GM18868 (cell line): Measurements from ENCODE around the gene MIPOL1.
"Not testable (repeated sequence)": the region's sequence is repeated elsewhere in the genome, so short reads cannot be mapped to it uniquely, and the experiment has no call there.

ENCODE experiments used
- ATAC-seq: cut with Tn5 transposase; IDR thresholded peaks from one replicate; pipeline ENCODE4 v1.9.1; 2021; ENCODE audit warnings: mild to moderate bottlenecking, moderate library complexity; ENCODE audit not compliant: unreplicated experiment

The MIPOL1 gene

DNA sequence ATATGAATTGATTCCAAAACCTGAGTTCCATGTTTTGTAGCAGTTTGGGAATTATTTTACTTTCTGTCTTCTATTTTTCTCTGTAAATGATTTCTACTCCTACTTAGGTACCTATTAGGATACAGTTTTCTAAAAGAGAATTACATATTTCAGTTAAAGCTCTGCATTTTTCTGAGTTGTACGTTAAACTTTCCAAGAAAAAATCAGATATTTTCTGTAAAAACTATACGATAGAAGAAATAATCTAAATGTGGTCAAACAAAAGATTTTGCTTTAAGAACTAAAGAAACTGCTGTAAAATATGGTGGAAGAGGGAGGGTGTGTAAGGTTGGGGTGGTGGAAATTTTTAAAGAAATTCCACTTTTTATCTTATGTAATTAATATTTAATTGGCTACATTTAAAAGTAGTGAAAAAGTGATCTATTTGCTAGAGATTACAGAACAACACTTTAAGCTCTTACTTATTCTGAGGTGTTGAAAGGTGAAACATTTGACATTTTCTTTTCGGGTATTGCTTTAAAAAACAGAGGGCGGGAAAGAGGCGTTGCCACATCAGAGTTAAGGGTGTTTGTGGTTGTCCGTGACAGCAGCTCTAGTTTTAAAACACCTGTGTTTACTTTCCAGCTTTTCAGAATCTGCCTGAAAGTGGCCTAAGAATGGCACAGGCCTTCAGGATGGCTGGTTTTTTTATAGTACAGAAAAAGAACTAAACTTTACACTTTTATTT is 187.3 kb downstream of the MIPOL1 start:
- ATAC-seq = no peak

GRCh38 chr14:37397157-37397940 is 199.6 kb downstream of the MIPOL1 start:
- not testable (repeated sequence) for ATAC-seq

GRCh38 chr14:37397941-37398215 is 200.1 kb downstream of the MIPOL1 start:
- no peak for ATAC-seq

DNA sequence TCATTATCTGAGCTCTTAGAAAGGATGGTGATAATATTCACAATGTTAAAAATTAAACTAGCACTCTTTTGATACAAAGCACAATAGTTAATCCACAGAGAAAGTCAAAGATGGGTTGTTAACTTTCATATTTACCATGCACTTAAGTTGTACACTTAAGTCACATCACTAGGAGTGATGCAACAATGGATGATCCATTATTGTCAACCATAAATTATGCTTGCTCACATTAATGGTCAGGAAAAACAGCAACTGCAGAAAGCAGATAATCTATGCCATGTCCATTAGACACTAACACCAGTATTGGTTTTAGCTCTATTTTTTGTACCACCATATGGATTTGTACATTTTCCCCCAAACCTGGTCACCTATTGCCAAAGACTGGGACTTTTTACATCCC is 201.8 kb downstream of the MIPOL1 start:
- ATAC-seq = no peak

DNA sequence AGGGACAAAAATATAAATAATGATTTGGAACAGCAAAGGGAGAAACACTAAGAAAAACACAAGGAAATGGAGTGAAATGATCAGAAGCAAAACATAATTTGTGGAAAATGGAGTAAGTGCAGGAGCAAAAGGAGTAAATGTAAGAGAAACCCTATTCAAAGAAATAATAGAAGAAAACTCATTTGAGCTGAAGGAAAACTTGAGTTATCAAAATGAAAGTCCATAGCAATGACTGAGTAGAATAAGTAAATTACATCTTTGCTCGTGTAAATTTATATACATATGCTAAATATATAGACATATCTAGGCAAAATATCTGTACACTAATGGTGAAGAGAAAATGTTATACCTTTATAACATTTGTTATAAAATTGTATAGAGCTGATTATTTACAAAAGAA is 203.4 kb downstream of the MIPOL1 start:
- no peak for ATAC-seq

DNA sequence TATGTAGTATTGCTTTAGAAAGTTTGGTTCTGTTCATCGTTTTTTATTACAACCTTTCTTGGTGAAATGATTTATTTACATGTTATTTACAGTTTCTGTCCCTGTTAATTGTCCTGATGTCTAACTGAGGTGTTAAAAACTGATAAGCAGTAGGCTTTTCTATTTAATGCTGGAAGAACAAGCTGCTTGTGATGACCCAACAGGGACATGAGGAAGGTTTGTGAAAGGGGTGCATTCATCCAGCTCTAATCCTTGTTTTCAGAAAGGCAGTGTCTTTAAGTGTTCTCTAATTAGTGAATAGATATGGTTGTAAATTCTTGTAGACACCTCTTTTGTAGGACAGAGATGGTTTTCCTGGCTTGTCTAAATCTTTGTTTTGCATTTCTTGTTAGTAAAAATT is 205.9 kb downstream of the MIPOL1 start:
- ATAC-seq = no peak

- no peak for ATAC-seq
Measured at GRCh38 chr14:37406095-37406494, 208.4 kb downstream of the MIPOL1 start.

DNA sequence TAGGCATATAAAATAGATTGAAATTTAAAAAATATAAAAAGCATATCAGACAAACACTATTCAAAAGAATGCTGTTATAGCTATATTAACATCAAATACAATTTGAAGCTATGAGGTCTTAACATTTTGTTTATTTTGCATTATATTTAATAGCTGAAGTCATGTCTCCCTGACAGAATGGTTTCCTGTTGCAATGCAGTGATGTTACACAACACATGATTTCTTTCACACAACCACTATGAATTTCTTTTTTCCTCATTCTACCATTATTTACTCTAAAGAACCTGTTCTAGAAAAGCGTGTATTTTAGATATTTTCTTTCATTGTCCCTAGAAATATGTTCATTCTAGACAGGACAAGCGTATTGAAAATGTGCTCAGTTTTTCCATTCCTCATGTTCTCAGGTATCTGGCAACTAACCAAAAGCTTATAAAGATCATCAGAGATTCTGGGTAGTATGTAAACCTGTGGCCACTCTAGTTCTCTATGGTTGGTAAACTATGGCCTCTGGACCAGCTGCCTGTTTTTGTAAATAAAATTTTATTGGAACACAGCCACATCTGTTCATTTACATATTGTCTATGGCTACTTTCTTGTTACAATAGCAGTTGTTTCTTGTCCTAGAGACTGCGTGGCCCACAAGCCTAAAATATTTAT is 213.5 kb downstream of the MIPOL1 start:
- no peak for ATAC-seq

DNA sequence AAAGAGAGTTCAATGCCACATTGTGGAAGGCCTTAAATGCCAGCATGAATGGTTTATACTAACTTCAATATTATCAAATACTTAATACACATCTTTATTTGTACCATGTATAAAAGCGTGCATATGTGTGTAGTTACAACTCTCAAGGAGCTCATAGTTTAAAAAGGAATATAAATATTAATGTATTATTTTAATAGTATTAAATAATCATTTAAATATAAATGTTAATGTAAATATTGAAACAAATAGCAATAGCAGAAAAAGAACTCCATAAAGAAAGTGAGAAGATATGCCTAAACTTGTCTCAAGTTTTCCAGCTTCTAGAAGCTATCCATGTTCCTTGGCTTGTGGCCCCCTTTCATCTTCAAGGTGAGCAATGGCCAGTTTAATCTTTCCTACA is 215.3 kb downstream of the MIPOL1 start:
- ATAC-seq = no peak

GRCh38 chr14:37413504-37414003 is 215.8 kb downstream of the MIPOL1 start:
- ATAC-seq = no peak

DNA sequence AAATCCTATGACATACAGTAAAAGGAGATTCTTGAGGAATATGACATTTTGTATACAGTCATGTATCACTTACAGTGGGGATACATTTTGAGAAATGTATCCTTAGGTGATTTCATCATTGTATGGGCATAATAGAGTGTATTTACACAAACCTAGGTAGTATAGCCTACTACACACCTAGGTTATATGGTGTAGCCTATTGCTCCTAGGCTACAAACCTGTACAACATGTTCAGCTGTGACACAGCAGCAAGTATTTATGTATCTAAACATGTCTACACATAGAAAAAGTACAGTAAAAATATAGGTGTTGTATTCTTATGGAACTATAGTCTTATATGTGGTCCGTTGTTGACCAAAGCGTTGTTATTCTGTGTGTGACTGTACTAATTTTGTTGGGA is 218.5 kb downstream of the MIPOL1 start:
- ATAC-seq = no peak

- ATAC-seq = no peak
Measured at GRCh38 chr14:37417151-37417550, 219.4 kb downstream of the MIPOL1 start.

GRCh38 chr14:37417833-37418232 is 220.1 kb downstream of the MIPOL1 start:
- ATAC-seq = no peak

GRCh38 chr14:37420622-37421021 is 222.9 kb downstream of the MIPOL1 start:
- no peak for ATAC-seq

DNA sequence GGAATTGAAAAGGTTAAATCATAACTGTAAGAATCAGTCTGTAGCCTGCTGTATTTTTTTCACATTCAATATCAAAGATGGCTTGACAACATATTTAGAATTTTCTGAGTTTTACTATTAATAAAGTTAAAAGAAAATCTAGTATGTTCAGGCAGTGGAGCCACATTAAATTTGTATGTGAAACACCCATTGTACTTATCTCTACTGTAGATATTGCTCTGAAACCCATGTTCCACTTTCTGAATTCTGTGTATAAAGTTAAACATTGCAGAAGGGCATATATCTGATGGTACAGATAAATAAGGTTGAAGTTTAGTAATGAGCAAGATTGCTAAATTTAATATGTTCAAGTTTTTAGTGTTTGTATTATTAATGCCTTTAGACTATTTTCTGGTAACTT is 224.6 kb downstream of the MIPOL1 start:
- no peak for ATAC-seq

- ATAC-seq = no peak
Measured at GRCh38 chr14:37422748-37423147, 225.0 kb downstream of the MIPOL1 start.

- ATAC-seq = no peak
Measured at GRCh38 chr14:37428954-37429353, 231.2 kb downstream of the MIPOL1 start.

GRCh38 chr14:37429618-37430017 is 231.9 kb downstream of the MIPOL1 start:
- ATAC-seq = no peak

- ATAC-seq = no peak
Measured at GRCh38 chr14:37434867-37435266, 237.1 kb downstream of the MIPOL1 start.

DNA sequence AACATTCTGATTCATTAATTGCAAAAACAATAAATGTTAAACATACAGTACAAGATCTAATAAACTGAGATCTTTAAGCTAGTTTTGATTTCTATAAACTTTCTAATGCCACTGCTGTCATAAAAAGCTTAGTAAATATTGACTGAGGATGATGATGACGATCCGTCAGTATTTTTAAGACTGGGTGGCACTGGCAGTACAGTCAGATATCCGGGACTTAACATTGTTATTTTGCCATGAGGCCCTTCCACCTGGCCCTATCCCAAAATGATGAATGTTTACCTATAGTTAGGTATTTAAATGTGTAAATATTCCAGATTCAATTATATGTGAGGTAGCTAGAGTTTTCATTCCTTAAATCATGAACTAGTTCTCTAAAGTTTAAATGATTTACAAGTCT is 238.8 kb downstream of the MIPOL1 start:
- no peak for ATAC-seq

- no peak for ATAC-seq
Measured at GRCh38 chr14:37437490-37437889, 239.8 kb downstream of the MIPOL1 start.

DNA sequence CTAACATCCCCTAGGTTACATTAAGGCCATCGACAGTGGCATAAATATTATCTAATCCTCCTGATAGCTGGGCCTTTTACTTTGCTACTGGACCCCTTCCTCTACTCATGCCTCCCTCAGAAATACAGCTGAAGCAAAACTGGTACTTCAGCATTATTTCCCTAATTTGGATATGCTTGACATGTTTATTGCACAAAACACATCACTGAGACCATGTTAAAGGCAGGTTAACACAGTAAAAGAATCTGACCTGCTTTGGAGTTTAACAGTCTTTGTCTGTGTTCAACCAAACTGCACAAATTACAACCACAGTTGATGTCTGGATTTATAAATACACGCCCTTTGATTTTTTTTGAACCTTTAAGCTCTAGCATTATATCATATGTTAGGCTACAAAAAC is 240.7 kb downstream of the MIPOL1 start:
- ATAC-seq = no peak
